ENCODE results near the gene U2AF1.
"Not testable (repeated sequence)": the region's sequence is repeated elsewhere in the genome, so short reads cannot be mapped to it uniquely, and the experiment has no call there.

The U2AF1 gene

GRCh38 chr21:43106965-43107793 lies at the start of gene U2AF1:
U2AF1 (minus strand) TSS chr21:43107570; CDS start chr21:43107494, 76 bp downstream.
- not testable (repeated sequence) for DNase-seq

GRCh38 chr21:43153601-43154000 lies 46.2 kb upstream of the U2AF1 start:
- not testable (repeated sequence) for DNase-seq

- not testable (repeated sequence) for DNase-seq
Observed at GRCh38 chr21:43149344-43149743, 42.0 kb upstream of the U2AF1 start.

- DNase-seq: not testable (repeated sequence)
Observed at GRCh38 chr21:43147999-43148398, 40.6 kb upstream of the U2AF1 start.

GRCh38 chr21:43146637-43147036 lies 39.3 kb upstream of the U2AF1 start:
- not testable (repeated sequence) for DNase-seq

GRCh38 chr21:43141407-43141806 lies 34.0 kb upstream of the U2AF1 start:
- not testable (repeated sequence) for DNase-seq

- not testable (repeated sequence) for DNase-seq
Observed at GRCh38 chr21:43138944-43139343, 31.6 kb upstream of the U2AF1 start.

GRCh38 chr21:43134520-43134919 lies 27.1 kb upstream of the U2AF1 start:
- not testable (repeated sequence) for DNase-seq

GRCh38 chr21:43130094-43130493 lies 22.7 kb upstream of the U2AF1 start:
- not testable (repeated sequence) for DNase-seq

- DNase-seq: not testable (repeated sequence)
Observed at GRCh38 chr21:43115956-43116355, 8.6 kb upstream of the U2AF1 start.

GRCh38 chr21:43114483-43114882 lies 7.1 kb upstream of the U2AF1 start:
- DNase-seq: not testable (repeated sequence)

- not testable (repeated sequence) for DNase-seq
Observed at GRCh38 chr21:43109006-43109405, 1.6 kb upstream of the U2AF1 start.

GRCh38 chr21:43108177-43108576 lies 807 bp upstream of the U2AF1 start:
- DNase-seq: not testable (repeated sequence)

GRCh38 chr21:43107794-43108137 lies 396 bp upstream of the U2AF1 start:
- not testable (repeated sequence) for DNase-seq

GRCh38 chr21:43104642-43105041 lies 2.7 kb downstream of the U2AF1 start:
- not testable (repeated sequence) for DNase-seq

GRCh38 chr21:43102281-43102680 lies 5.1 kb downstream of the U2AF1 start:
- not testable (repeated sequence) for DNase-seq

GRCh38 chr21:43101676-43102075 lies 5.7 kb downstream of the U2AF1 start:
- not testable (repeated sequence) for DNase-seq

- DNase-seq: not testable (repeated sequence)
Observed at GRCh38 chr21:43101000-43101399, 6.4 kb downstream of the U2AF1 start.

GRCh38 chr21:43091979-43092614 lies 15.3 kb downstream of the U2AF1 start:
- not testable (repeated sequence) for DNase-seq

- DNase-seq: not testable (repeated sequence)
Observed at GRCh38 chr21:43090947-43091346, 16.4 kb downstream of the U2AF1 start.

GRCh38 chr21:43089463-43089862 lies 17.9 kb downstream of the U2AF1 start:
- not testable (repeated sequence) for DNase-seq

GRCh38 chr21:43082587-43083300 lies 24.6 kb downstream of the U2AF1 start:
- not testable (repeated sequence) for DNase-seq

GRCh38 chr21:43076643-43077042 lies 30.7 kb downstream of the U2AF1 start:
- not testable (repeated sequence) for DNase-seq
